WTC11 (cell line): ENCODE measurements around the gene XIRP1. TPM values are rescaled to one million over a fixed set of nuclear protein-coding genes. Genes with fewer than 3 reads are reported as not detected.

Experiments
- ATAC-seq: fragments of 200-7000 bp; cut with Tn5 transposase; 2 replicates; pipeline ENCODE4 v1.10.0; 2021; ENCODE audit warnings: mild to moderate bottlenecking, moderate library complexity
- CTCF ChIA-PET: fragments of 300-600 bp; sonication (Branson Sonifier 250); formaldehyde crosslinking; loops from one replicate; lab custom pipeline; 2021; ENCODE audit warnings: antibody characterized with exemption; lab: Charles Lee
- POLR2A ChIA-PET: fragments of 350-600 bp; sonication (Branson Sonifier 250); formaldehyde crosslinking; loops from one replicate; lab custom pipeline; 2021; ENCODE audit warnings: antibody characterized with exemption; lab: Charles Lee
- DNase-seq: peaks from one replicate; pipeline ENCODE4 v3.0.0; 2021; ENCODE audit warnings: low spot score
- H3K27ac Mint-ChIP-seq: 2 replicates; pipeline ENCODE4 v1.8.0; 2021; ENCODE audit warnings: mixed read lengths
- H3K27me3 Mint-ChIP-seq: 2 replicates; pipeline ENCODE4 v1.8.0; 2021; ENCODE audit warnings: low read depth, mild to moderate bottlenecking, moderate library complexity, mixed read lengths
- H3K36me3 Mint-ChIP-seq: 2 replicates; pipeline ENCODE4 v1.8.0; 2021; ENCODE audit warnings: mixed read lengths
- H3K4me1 Mint-ChIP-seq: 2 replicates; pipeline ENCODE4 v1.8.0; 2022; ENCODE audit warnings: mixed read lengths
- H3K4me3 Mint-ChIP-seq: 2 replicates; pipeline ENCODE4 v1.8.0; 2021; ENCODE audit warnings: mild to moderate bottlenecking, moderate library complexity, mixed read lengths
- H3K9me3 Mint-ChIP-seq: 2 replicates; pipeline ENCODE4 v1.8.0; 2021; ENCODE audit warnings: mixed read lengths
- CBFB ChIP-seq: sonication (generic); formaldehyde crosslinking; IDR thresholded peaks from 2 replicates; pipeline ENCODE4 v1.8.1; 2022; ENCODE audit warnings: mild to moderate bottlenecking, low read depth, missing genetic modification reagents
- E2F1 ChIP-seq: sonication (generic); formaldehyde crosslinking; IDR thresholded peaks from 2 replicates; pipeline ENCODE4 v1.8.0; 2022; ENCODE audit warnings: mild to moderate bottlenecking, missing genetic modification reagents
- ESRRA ChIP-seq: sonication (generic); formaldehyde crosslinking; IDR thresholded peaks from 2 replicates; pipeline ENCODE4 v1.8.1; 2022; ENCODE audit warnings: mild to moderate bottlenecking, missing genetic modification reagents, borderline replicate concordance
- GRHL2 ChIP-seq: fragments of 250-450 bp; sonication (Bioruptor Pico); IDR thresholded peaks from 2 replicates; pipeline ENCODE4 v1.8.0; 2022; ENCODE audit warnings: mild to moderate bottlenecking, moderate library complexity; ENCODE audit not compliant: insufficient replicate concordance, severe bottlenecking
- IRF1 ChIP-seq: sonication (generic); formaldehyde crosslinking; IDR thresholded peaks from 2 replicates; pipeline ENCODE4 v1.8.0; 2023; ENCODE audit warnings: missing genetic modification reagents
- IRF2 ChIP-seq: sonication (generic); formaldehyde crosslinking; IDR thresholded peaks from 2 replicates; pipeline ENCODE4 v1.8.0; 2022; ENCODE audit warnings: low read depth, missing genetic modification reagents, borderline replicate concordance
- JAZF1 ChIP-seq: fragments of 250-450 bp; sonication (Bioruptor Pico); IDR thresholded peaks from 2 replicates; pipeline ENCODE4 v1.9.0; 2021; ENCODE audit warnings: moderate library complexity, mild to moderate bottlenecking, inconsistent platforms
- JUN ChIP-seq: sonication (generic); formaldehyde crosslinking; IDR thresholded peaks from 2 replicates; pipeline ENCODE4 v1.8.0; 2023; ENCODE audit warnings: mild to moderate bottlenecking, missing genetic modification reagents
- KAT7 ChIP-seq: sonication (generic); formaldehyde crosslinking; IDR thresholded peaks from 2 replicates; pipeline ENCODE4 v1.8.1; 2023; ENCODE audit warnings: missing genetic modification reagents, mild to moderate bottlenecking, borderline replicate concordance
- MXD4 ChIP-seq: fragments of 250-450 bp; sonication (Bioruptor Pico); IDR thresholded peaks from 2 replicates; pipeline ENCODE4 v1.8.0; 2021; ENCODE audit warnings: mild to moderate bottlenecking, moderate library complexity, borderline replicate concordance
- PRDM15 ChIP-seq: sonication (generic); formaldehyde crosslinking; IDR thresholded peaks from 2 replicates; pipeline ENCODE4 v1.8.0; 2022; ENCODE audit warnings: missing genetic modification reagents
- USF2 ChIP-seq: sonication (generic); formaldehyde crosslinking; IDR thresholded peaks from 2 replicates; pipeline ENCODE4 v1.8.1; 2023; ENCODE audit warnings: mild to moderate bottlenecking, missing genetic modification reagents, moderate library complexity
- ZMAT4 ChIP-seq: fragments of 250-450 bp; sonication (Bioruptor Pico); IDR thresholded peaks from 2 replicates; pipeline ENCODE4 v1.9.0; 2021; ENCODE audit warnings: mild to moderate bottlenecking
- ZNF281 ChIP-seq: sonication (generic); formaldehyde crosslinking; IDR thresholded peaks from 2 replicates; pipeline ENCODE4 v1.8.0; 2023; ENCODE audit warnings: mild to moderate bottlenecking, missing genetic modification reagents
- ZNF416 ChIP-seq: fragments of 250-450 bp; sonication (Bioruptor Pico); IDR thresholded peaks from 2 replicates; pipeline ENCODE4 v1.9.0; 2021; ENCODE audit warnings: mild to moderate bottlenecking, inconsistent platforms
- ZNF423 ChIP-seq: fragments of 250-450 bp; sonication (Bioruptor Pico); IDR thresholded peaks from 2 replicates; pipeline ENCODE4 v2.1.2; 2022; ENCODE audit warnings: mild to moderate bottlenecking, moderate library complexity
- ZNF425 ChIP-seq: fragments of 250-450 bp; sonication (Bioruptor Pico); conservative IDR thresholded peaks from 2 replicates; pipeline ENCODE4 v1.9.0; 2021; ENCODE audit warnings: mild to moderate bottlenecking
- total RNA-seq: library from RNA; stranded (reverse); gene quantifications from 3 replicates; pipeline ENCODE4 v1.2.3, GENCODE V29; 2021

XIRP1 gene
- total RNA-seq, 1 experiment from 2014 or later: not detected

GRCh38 chr3:39232859-39233258, 40.5 kb upstream of the XIRP1 start:
- Mint-ChIP-seq H3K4me3 (no peak overlapping the region), H3K9me3 (peaks cover 8% of the 10 kb centered on the region; the same call in 1 of the 2 replicates), H3K27ac (no peak overlapping the region), H3K4me1 (peaks cover 4% of the 10 kb centered on the region), H3K36me3 (no peaks in the 10 kb centered on the region), H3K27me3 (peaks cover 2% of the 10 kb centered on the region; the same call in 1 of the 2 replicates)
- POLR2A ChIA-PET: no interaction called here
- ATAC-seq: no peak
- CTCF ChIA-PET: interaction anchor here (1.3 to 2.9 kb wide), 2 partner anchors 21 to 55 kb away, joined by 6 to 22 read pairs; no protein-coding TSS in a partner anchor
- TF ChIP-seq ZNF416 (no peak), JUN (CRISPR knock-in tag) (no peak), E2F1 (no peak), ZNF281 (CRISPR knock-in tag) (no peak), GRHL2 (no peak), ZNF425 (CRISPR knock-in tag) (no peak), CBFB (no peak), ESRRA (CRISPR knock-in tag) (no peak), JAZF1 (CRISPR knock-in tag) (no peak)
- no peak for DNase-seq

- Mint-ChIP-seq H3K27me3 (peaks cover 2% of the 10 kb centered on the region; the same call in 1 of the 2 replicates), H3K9me3 (peaks cover 12% of the 10 kb centered on the region; the same call in 1 of the 2 replicates), H3K4me3 (no peak overlapping the region), H3K36me3 (no peaks in the 10 kb centered on the region), H3K4me1 (peaks cover 4% of the 10 kb centered on the region), H3K27ac (no peak overlapping the region)
- CTCF ChIA-PET: no interaction called here
- DNase-seq (no peak), ATAC-seq (no peak)
- POLR2A ChIA-PET: no interaction called here
- no peak for TF ChIP-seq E2F1
- TF ChIP-seq GRHL2: no peak
- TF ChIP-seq ZNF423 (CRISPR knock-in tag): no peak
- no peak for TF ChIP-seq USF2 (CRISPR knock-in tag)
- TF ChIP-seq MXD4 (CRISPR knock-in tag): no peak
- TF ChIP-seq ZMAT4 (CRISPR knock-in tag): no peak
- no peak for TF ChIP-seq CBFB
- no peak for TF ChIP-seq PRDM15 (CRISPR knock-in tag)
- no peak for TF ChIP-seq IRF1 (CRISPR knock-in tag)
- TF ChIP-seq KAT7 (CRISPR knock-in tag): no peak
- TF ChIP-seq IRF2: no peak
Observed at GRCh38 chr3:39230453-39230852, 38.1 kb upstream of the XIRP1 start.
